K562 (cell line): ENCODE measurements around the gene NRXN3.

Source experiments
- BHLHE40 ChIP-seq: IDR thresholded peaks from 2 replicates; pipeline ENCODE4 v1.6.1; 2011; ENCODE audit warnings: low read length, improper control_type of control experiment
- BRCA1 ChIP-seq, 2 experiments: fragments of 450-650 bp in 1 of 2; sonication (generic) in 1 of 2; formaldehyde crosslinking in 1 of 2; IDR thresholded peaks; 2 replicates each; pipeline versions ENCODE4 v1.5.0 to v1.6.1; 2017 to 2020; ENCODE audit warnings: mild to moderate bottlenecking in 1 of 2, missing genetic modification reagents in 1 of 2
- BRF2 ChIP-seq: IDR thresholded peaks from 3 replicates; pipeline ENCODE4 v1.6.1; 2011; ENCODE audit warnings: borderline replicate concordance, mild to moderate bottlenecking; ENCODE audit not compliant: insufficient read length, insufficient read depth
- CTCF ChIP-seq, 3 experiments: IDR thresholded peaks in 2 of 3; conservative IDR thresholded peaks in 1 of 3; 2 replicates each; pipeline ENCODE4 v1.5.1; 2011 to 2012; ENCODE audit warnings: low read length in 3 of 3, mild to moderate bottlenecking in 3 of 3, control low read depth in 2 of 3, improper control_type of control experiment in 1 of 3, inconsistent platforms in 1 of 3, low read depth in 1 of 3, mixed read lengths in 1 of 3, moderate library complexity in 1 of 3; ENCODE audit not compliant: insufficient read depth in 2 of 3
- E2F4 ChIP-seq: sonication (generic); formaldehyde crosslinking; IDR thresholded peaks from 2 replicates; pipeline ENCODE4 v1.8.0; 2022; ENCODE audit warnings: mild to moderate bottlenecking, low read depth, missing genetic modification reagents
- EZH2 ChIP-seq: IDR thresholded peaks from 2 replicates; pipeline ENCODE4 v1.6.1; 2012; ENCODE audit warnings: low read depth, mild to moderate bottlenecking, inconsistent platforms, low read length, borderline replicate concordance
- HDAC2 ChIP-seq: fragments of 450-650 bp; IDR thresholded peaks from 2 replicates; pipeline ENCODE4 v1.6.1; 2016; ENCODE audit warnings: mild to moderate bottlenecking
- JUN ChIP-seq, 2 experiments: sonication (generic) in 1 of 2; formaldehyde crosslinking in 1 of 2; IDR thresholded peaks; 2 replicates each; pipeline versions ENCODE4 v1.6.1 to v1.8.0; 2012 to 2022; ENCODE audit warnings: borderline replicate concordance in 2 of 2, mild to moderate bottlenecking in 2 of 2, improper control_type of control experiment in 1 of 2, low read depth in 1 of 2, low read length in 1 of 2, missing genetic modification reagents in 1 of 2
- MYC ChIP-seq, 2 experiments: fragments of 250-450 bp in 1 of 2; sonication (Bioruptor Pico) in 1 of 2; IDR thresholded peaks; 2 replicates each; pipeline versions ENCODE4 v1.5.1 to v1.6.1; 2012 to 2021; ENCODE audit warnings: low read depth in 2 of 2, borderline replicate concordance in 1 of 2, improper control_type of control experiment in 1 of 2, low read length in 1 of 2, mild to moderate bottlenecking in 1 of 2, moderate library complexity in 1 of 2
- RAD21 ChIP-seq, 2 experiments: fragments of 250-450 bp in 1 of 2; fragments of 450-650 bp in 1 of 2; sonication (Bioruptor Pico) in 1 of 2; formaldehyde crosslinking in 1 of 2; IDR thresholded peaks in 1 of 2; conservative IDR thresholded peaks in 1 of 2; 2 replicates each; pipeline versions ENCODE4 v1.4.0 to v1.8.0; 2020 to 2022; ENCODE audit warnings: mild to moderate bottlenecking in 2 of 2, moderate library complexity in 1 of 2
- REST ChIP-seq, 2 experiments: fragments of 450-650 bp; formaldehyde crosslinking in 1 of 2; IDR thresholded peaks; 2 replicates each; pipeline versions ENCODE4 v1.4.0 to v1.6.1; 2014 to 2020; ENCODE audit warnings: mild to moderate bottlenecking in 2 of 2, borderline replicate concordance in 1 of 2, low read depth in 1 of 2
- ZNF232 ChIP-seq: sonication (generic); formaldehyde crosslinking; IDR thresholded peaks from 2 replicates; pipeline ENCODE4 v1.8.0; 2022; ENCODE audit warnings: mild to moderate bottlenecking, missing genetic modification reagents
- TF ChIP-seq, protein P1 (sequence below): sonication (generic); formaldehyde crosslinking; IDR thresholded peaks from 2 replicates; pipeline ENCODE4 v1.8.1; 2023; ENCODE audit warnings: mild to moderate bottlenecking, missing genetic modification reagents
- TF ChIP-seq, protein P2 (sequence below): IDR thresholded peaks from 3 replicates; pipeline ENCODE4 v1.6.1; 2011; ENCODE audit warnings: borderline replicate concordance, mild to moderate bottlenecking, moderate library complexity; ENCODE audit not compliant: insufficient read length; ENCODE audit errors: extremely low read depth

- TF ChIP-seq REST (IDR thresholded peaks at IDR 0.05; ENCODE audit: borderline replicate concordance) = no peak
- no peak for TF ChIP-seq REST (CRISPR knock-in tag; IDR thresholded peaks at IDR 0.05; ENCODE audit: low read depth)
- TF ChIP-seq BRCA1 (IDR thresholded peaks at IDR 0.05) = no peak
- no peak for TF ChIP-seq BRCA1 (CRISPR knock-in tag; IDR thresholded peaks at IDR 0.05)
- no peak for TF ChIP-seq CTCF (IDR thresholded peaks at IDR 0.05 in 2 of 3, conservative IDR thresholded peaks at IDR 0.05 in 1 of 3; ENCODE audit: insufficient read depth in 2 of 3, low read depth in 1 of 3, low read length in 3 of 3)
- TF ChIP-seq, protein P1, sequence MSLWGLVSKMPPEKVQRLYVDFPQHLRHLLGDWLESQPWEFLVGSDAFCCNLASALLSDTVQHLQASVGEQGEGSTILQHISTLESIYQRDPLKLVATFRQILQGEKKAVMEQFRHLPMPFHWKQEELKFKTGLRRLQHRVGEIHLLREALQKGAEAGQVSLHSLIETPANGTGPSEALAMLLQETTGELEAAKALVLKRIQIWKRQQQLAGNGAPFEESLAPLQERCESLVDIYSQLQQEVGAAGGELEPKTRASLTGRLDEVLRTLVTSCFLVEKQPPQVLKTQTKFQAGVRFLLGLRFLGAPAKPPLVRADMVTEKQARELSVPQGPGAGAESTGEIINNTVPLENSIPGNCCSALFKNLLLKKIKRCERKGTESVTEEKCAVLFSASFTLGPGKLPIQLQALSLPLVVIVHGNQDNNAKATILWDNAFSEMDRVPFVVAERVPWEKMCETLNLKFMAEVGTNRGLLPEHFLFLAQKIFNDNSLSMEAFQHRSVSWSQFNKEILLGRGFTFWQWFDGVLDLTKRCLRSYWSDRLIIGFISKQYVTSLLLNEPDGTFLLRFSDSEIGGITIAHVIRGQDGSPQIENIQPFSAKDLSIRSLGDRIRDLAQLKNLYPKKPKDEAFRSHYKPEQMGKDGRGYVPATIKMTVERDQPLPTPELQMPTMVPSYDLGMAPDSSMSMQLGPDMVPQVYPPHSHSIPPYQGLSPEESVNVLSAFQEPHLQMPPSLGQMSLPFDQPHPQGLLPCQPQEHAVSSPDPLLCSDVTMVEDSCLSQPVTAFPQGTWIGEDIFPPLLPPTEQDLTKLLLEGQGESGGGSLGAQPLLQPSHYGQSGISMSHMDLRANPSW (CRISPR knock-in tag) = no peak
- no peak for TF ChIP-seq EZH2
- TF ChIP-seq HDAC2 = no peak
- no peak for TF ChIP-seq MYC (IDR thresholded peaks at IDR 0.05; ENCODE audit: low read depth, low read length)
- TF ChIP-seq MYC (CRISPR knock-in tag; IDR thresholded peaks at IDR 0.05; ENCODE audit: borderline replicate concordance, low read depth) = no peak
- no peak for TF ChIP-seq JUN (IDR thresholded peaks at IDR 0.05; ENCODE audit: borderline replicate concordance, low read depth, low read length)
- TF ChIP-seq JUN (CRISPR knock-in tag; IDR thresholded peaks at IDR 0.05; ENCODE audit: borderline replicate concordance) = no peak
- no peak for TF ChIP-seq E2F4 (CRISPR knock-in tag)
- TF ChIP-seq, protein P2, sequence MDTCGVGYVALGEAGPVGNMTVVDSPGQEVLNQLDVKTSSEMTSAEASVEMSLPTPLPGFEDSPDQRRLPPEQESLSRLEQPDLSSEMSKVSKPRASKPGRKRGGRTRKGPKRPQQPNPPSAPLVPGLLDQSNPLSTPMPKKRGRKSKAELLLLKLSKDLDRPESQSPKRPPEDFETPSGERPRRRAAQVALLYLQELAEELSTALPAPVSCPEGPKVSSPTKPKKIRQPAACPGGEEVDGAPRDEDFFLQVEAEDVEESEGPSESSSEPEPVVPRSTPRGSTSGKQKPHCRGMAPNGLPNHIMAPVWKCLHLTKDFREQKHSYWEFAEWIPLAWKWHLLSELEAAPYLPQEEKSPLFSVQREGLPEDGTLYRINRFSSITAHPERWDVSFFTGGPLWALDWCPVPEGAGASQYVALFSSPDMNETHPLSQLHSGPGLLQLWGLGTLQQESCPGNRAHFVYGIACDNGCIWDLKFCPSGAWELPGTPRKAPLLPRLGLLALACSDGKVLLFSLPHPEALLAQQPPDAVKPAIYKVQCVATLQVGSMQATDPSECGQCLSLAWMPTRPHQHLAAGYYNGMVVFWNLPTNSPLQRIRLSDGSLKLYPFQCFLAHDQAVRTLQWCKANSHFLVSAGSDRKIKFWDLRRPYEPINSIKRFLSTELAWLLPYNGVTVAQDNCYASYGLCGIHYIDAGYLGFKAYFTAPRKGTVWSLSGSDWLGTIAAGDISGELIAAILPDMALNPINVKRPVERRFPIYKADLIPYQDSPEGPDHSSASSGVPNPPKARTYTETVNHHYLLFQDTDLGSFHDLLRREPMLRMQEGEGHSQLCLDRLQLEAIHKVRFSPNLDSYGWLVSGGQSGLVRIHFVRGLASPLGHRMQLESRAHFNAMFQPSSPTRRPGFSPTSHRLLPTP = no peak
- TF ChIP-seq ZNF232 (CRISPR knock-in tag) = no peak
- TF ChIP-seq BRF2 = no peak
- no peak for TF ChIP-seq BHLHE40
- TF ChIP-seq RAD21 (CRISPR knock-in tag; conservative IDR thresholded peaks at IDR 0.05 in 1 of 2, IDR thresholded peaks at IDR 0.05 in 1 of 2) = no peak
Observed at GRCh38 chr14:79076428-79076827, 906.3 kb downstream of the NRXN3 start.
